Measurements from ENCODE around the gene INPP5A.

Gene INPP5A

DNA sequence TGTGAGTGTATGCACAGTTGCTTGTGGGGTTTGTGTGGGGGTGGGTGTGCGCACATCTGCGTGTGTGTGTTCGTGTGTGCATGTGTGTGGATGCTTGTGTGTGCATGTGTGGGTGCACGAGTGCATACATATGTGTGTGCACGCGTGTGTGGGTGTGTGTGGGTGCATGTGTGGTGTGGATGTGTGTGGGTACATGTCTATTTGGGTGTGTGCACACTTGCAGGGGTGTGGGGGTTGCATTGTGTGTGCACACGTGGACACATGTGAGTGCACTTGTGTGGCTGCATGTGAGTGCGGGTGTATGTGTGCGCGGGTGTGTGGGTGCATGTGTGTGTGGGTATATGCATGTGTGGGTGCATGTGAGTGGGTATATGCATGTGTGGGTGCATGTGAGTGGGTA, 174.7 kb downstream of the INPP5A start:
- DNase-seq, result no peak

DNA sequence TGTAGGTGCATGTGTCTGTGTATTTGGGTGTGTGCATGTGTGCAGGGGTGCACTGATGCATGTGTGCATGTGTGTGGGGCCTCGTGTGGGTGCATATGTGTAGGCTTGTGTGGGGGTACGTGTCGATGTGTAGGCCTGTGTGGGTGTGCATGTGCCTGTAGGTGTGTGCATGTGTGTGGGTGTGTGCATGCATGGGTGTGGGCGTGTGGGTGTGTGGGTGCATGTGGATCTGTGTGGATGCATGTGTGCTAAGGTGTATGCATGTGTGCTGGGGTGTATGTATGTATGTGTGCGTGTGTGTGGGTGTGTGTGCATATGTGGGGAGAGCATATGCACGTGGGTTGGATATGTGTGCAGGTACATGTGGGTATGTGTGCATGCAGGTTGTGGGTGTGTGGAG, 175.2 kb downstream of the INPP5A start:
- no peak for DNase-seq

DNA sequence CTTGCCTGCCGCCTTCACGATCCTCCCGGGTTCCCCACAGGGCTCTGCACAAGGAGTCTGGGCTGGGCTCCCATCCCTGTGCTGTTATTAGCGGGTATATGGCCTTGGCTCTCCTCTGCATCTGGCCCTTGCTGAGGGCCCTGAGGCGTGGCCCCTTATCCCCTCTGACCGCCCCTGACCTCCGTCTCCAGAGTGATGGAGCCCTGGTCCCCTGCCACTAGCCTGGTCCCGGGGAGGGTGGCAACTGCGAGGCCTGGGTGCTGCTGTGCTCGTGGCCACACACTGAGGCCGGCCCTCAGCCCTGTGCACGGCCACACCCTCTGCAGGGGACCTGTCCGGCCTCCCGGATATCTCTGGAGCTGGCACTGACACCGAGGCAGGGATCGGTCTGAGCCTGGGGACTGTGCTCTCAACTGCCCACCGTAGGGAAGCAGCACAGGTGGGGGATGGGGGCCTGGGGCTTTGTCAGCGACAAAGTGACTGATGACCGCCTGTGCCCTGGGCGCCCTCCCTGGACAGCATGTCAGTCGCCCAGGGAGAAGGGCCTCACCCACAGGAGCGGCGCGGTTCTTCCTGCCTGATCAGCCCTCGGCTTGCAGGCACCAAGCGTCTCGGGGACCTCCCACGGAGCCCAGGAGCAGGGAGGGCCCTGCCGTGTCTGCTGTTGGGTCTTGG, 176.0 kb downstream of the INPP5A start:
- DNase-seq, result no peak

DNA sequence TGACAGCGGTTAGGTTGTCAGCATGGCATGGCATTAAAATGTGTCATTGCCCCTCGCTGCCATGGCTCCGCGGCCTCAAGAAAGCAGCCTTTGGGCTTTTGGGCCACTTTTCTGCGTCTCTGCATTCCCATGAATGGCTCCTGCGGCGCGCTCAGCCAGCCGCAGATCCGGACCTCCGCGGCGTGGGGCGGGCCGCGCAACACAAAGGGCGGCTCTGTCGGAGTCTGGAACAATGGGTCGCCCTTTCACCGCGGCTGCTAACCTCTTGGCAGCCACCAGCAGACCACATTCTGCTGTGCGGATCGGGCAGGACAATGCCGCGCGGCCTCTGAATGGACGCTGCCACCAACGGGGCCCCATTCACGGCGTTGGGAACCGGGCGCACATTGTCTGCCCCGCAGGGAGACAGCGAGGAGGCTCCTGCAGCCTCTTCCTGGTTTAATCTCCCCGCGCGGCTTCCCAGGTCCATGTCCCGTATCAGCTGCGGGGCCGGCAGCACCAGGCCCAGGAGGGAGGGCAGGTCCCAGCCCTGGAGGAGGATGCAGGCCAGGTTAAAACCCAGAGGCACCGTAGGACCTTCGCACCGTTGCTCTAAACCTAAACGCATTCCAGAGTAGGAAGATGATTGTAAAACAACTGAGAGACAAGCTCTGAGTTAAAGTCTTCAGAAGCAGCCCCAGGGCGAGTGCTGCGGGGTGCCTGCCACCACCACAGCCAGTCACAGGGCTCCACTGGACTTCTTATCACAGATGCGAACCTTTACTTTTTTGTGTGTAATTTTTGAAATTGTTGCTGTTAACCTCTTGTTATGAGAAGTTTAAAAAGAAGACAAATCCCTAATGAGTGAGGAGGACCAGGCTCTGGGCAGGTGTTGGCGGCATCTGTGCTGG, 176.8 kb downstream of the INPP5A start:
- no peak for DNase-seq

DNA sequence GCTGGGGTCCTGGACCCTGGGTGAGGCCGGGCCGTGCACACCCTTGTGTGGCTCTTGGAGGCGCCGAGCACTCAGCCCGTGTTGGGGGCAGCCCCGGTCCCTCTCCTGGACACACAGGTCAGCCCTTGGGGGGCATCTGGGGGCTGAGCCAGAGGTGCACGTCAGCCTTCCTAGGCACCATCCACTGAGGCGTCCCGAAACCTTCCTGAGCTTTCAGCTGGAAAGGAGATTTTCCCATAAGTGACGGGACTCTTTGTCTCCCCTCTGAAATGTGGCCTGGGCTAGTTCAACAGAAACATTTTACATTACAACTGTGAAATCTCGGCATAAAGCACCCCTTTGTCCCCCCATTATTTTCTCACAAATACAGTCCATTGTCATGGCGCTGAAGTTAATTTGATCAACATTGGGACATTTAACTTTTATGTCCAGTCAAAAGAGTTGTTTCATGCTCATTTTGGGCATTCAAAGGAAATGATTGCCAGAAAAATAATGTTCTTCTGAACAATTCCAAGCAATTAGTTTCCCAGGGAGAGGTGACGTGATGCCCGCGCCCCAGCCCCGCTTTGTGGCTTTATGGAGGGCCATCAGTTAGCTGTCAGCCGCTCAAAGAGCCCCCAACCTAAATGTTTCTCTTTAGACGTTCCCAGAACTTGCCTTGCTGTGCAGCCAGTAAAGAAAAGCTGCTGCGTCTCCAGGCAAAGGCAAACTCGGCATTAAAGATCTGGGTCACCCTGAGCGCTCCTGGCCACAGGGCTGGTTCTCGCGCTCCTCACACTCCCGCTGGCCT, 177.6 kb downstream of the INPP5A start:
- DNase-seq, result no peak

DNA sequence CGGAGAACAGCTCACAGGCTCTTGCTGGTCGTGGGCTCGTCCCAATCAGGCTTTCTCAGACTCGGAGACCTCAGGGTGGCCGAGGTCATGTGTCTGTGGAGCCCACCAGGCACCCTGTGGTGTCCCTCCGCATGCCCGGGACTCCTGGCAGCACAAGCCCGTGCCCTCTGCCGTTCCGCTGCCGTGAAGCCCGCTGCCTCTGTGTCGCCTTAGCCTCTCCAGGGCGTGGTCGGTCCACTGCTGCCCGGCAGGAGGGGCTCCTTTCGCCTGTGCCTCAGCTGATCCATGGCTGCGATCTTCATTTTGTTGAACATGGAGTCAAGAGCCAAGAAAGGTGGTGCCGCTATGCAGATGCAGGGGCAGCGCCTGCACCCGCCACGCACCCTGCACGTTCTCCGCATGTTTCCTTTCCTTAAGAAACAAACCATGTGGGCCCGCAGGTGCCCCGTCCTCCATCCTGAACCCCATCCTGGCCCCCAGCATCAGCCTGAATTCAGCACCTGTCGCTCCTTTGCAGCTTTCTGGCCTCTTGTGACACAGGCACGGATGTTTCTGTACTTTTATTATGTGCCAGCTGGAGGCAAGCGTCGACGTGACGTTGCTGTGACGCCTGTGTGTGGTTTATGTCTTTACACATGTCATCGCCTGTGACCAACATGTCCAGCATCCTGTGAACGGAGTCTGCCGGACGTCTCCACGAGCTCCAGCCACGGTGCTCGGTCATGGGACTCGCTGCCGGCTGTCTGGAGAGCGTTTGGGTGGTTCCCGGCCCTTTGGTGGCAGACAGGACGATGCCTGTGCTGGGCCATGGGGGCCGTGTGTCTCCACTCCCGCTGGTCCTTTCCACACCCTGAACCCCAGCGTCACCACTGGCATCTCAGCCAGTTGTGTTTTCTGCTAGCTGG, 178.4 kb downstream of the INPP5A start:
- DNase-seq, result no peak

DNA sequence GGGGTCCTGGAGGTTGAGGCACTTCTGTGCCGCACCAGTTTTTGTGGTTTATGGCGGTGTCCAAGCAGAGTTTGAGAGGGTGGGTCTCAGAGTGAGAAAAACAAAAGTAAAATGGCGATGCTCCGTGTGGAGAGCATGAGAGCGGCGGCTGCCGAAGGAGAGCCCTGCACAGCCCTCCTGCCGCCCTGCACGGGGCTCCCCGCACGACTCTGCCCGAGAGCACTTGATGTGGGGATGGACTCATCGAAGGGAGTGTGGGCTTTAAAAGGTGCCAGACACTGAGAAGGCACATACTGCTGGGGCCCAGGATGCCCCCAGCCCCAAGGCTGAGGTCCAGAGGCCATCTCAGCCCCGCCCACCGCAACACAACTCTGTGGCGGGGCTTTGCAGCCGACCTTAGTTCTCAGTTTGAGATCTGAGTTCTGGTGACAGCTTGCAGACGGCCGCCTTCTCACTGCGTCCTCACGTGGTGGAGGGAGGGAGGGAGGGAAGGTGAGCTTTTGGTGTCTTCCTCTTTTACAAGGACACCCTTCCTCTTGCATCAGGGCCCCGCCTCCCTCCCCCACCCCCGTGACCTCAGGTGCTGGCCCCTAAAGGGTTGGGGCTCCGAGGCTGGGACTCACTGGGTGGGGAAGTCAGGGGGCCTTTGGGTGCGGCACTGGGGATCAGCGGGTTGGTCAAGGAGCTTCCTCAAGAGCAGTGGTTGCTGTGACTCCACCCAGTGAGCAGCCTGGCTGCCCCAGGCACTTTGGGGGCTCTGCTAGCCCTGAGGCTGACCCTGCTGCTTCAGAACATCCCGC, 179.3 kb downstream of the INPP5A start:
- DNase-seq, result no peak

DNA sequence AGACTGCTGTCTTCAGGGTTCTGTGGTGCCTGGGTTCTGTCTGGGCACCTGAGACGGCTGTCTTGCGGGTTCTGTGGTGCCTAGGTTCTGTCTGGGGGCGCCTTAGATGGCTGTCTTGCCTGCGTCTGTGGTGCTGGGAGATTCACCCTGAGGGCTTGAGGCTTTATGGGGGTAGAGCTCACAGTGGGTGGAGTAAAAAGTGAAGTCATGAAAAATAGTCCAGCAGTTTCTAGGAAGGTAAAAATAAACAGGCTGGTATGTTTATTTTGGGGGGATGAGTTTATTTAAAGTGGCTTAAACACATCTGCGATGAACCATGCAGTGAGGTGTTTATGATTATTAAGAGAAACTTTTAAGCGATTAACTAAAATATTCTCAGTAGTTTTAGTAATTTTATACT, 184.1 kb downstream of the INPP5A start:
- no peak for DNase-seq

DNA sequence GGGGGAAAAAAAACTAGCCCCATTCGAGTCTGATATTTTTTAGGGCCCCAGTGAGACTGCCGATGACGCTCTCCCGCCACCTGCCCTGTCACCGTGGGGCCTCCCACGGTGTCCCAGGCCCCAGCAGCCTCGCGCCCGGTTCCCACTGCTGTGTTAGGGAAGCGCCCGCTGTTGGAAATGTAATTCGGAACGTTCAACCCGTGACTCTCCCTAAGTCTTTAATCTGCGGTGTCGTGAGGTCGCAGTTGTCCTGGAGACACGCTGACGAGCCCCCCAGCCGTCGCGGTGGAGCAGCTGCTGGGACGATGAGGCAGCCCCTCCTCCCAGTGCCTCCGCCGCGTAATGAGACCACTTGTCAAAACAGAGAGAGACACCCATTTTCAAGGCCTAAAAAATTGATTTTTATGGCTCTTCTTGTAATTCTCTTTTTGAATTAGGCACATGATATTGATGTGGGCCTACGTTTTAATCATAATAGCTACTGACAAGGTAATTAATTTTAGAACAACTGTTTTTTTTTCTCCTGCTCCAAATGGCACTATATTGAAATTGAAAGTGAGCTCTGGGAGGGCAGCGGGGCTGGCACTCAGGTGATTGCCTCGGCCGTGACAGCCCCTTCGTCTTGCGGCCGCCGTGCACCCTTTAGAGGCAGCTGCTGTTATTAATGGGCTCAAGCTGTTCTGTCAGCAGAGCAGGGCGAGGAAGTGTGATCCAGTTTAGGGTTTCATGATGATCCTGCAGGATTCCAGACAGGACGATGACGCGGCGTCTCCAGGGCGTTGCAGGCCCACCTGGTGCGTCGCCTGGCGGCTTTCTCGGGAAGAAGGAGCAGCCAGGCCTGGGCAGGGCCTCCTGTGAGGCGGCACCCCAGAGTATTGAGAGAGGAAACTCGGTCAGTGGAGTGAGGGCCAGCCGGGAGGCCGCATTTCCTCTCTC, 185.1 kb downstream of the INPP5A start:
- no peak for DNase-seq

DNA sequence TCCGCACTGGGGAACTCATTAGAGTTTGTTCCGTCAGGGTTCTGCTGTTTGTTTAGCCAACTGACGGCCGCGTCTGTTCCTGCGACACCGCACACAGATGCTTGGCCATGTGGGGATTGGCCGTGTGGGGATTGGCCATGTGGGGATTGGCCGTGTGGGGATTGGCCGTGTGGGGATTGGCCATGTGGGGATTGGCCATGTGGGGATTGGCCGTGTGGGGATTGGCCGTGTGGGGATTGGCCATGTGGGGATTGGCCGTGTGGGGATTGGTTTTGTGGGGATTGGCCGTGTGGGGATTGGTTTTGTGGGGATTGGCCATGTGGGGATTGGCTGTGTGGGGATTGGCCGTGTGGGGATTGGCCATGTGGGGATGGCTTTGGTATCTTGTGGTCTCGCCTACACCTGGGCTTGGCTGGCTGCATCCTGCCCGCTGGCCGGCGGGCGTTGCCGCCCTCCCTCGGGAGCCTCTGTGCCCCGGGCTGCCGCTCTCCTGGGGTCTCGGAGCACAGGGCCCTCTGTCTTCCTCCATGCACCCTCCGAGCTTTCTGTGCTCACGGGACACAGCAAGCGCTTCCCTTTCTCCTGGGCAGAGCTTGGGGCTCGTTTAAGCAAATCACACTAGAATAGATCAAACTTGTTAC, 185.9 kb downstream of the INPP5A start:
- no peak for DNase-seq

DNA sequence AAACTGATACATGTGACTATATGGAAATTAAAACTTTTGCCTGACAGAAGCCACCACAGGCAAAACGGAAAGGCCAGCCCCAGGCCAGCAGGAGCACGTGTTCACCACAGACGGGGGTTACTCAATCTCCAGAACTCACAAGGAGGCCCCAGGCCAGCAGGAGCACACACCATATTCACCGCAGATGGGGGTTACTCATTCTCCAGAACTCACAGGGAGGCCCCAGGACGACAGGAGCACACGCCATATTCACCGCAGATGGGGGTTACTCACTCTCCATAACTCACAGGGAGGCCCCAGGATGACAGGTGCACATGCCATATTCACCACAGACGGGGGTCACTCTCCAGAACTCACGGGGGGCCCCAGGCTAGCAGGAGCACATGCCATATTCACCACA, 186.9 kb downstream of the INPP5A start:
- no peak for DNase-seq

DNA sequence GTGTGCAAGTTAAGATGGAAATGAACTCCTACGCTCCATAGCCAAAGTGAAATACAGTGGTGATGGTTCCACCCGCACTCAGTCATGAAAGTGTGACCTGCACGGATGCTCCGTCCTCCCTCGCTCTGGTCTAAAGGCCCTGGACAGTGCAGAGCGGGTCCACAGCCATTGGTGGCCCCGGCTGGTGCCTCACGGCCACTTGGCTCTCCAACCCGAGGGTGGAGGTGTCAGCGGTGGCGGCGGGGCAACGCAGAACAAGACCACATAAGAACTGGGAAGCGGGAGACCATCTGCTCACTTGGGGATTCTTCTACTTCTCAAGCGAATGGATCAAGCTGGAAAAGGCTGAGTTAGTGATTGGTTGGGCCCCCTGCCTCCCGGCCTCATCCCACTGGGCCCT, 187.6 kb downstream of the INPP5A start:
- no peak for DNase-seq

DNA sequence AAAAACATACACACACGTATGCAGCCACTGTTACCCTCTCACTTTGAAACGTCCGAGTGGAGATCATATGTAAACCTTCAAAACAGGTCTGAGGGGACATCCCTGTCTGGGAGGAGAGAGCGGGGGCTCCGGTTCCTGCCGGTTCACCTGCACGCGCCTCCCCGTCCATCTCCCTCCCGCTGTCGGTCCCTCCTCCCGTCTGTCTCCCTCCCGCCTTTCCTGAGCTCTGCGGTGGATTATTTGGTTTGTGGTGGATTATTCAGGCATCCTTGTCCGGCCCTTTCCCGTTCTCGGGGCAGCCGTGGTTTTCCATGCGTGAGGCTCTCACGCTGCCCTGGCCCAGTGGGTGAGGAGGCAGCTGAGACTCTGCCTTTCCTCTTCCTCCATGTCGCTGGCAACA, 188.6 kb downstream of the INPP5A start:
- DNase-seq, result no peak

DNA sequence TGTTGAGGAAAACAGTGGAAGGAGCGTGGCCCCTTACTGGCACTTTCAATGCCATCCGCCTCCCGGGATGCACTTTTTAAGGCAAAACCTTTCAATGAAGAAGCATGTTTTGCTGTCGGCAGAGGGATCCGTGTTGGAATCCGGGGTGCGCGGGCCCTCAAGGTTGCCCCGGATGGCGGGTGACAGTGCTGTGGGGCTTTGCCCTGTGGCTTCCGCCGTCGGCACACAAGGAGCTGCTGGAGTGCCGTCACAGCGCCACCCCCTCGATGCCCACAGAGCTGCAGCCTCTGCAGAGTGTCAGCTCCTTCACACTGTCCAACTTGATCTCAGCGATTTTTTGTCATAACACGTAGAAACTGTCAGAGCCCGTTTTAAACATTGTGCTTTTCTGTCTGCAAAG, 189.4 kb downstream of the INPP5A start:
- DNase-seq, result no peak

DNA sequence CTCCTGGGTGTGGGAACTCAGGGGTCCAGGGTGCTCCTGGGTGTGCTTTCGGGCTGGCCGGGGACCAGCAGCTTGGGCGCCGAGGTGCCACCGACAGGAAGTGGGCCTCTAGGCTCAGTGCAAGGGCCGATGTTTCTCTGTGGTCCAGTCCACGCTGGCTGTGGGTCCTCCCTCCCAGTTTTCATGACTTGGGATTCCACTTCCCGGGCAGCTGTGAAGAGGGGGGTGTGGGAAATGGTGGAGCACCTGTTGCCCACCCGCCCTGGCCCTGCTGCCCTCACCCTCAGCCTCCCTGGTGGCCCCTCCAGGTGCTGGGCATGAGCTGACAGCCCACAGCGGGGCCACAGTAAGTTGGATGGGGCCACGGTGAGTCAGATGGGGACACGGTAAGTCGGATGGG, 189.8 kb downstream of the INPP5A start:
- DNase-seq, result no peak

DNA sequence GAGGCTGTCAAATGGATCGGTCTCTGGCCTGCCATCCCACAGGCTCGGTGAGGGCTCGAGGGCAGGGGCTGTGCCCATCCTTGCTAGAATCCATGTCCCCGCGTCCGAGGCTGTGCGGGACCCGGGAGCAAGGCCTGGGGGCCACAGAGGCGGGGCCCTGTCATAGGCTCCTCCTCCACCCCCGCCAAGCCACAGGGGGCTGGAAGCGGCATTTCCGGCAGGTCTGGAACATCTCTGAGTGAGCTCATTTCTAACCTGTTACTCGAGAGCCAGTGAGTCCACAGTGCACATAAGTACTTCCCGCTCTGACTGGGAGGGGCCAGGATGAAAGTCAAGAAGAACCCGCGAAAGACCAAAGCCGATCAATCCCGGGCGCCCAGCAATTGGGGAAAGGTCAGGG, 190.7 kb downstream of the INPP5A start:
- no peak for DNase-seq

DNA sequence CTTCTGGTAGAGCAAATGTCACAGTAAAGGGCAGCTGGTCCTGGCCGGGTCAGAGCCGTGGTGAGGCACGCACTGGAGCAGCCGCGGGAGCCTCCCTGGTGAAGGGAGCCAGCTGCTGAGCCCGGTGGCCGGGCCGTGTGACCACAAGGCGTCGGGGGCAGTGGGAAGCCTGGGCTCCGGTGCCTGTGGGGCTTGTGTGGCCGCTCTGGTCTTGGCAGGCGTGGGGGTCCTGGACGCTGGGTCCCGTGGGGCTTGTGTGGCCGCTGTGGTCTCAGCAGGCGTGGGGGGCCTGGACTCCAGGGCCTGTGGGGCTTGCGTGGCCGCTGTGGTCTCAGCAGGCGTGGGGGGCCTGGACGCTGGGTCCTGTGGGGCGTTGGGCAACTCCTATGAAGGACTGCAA, 191.2 kb downstream of the INPP5A start:
- DNase-seq, result no peak

DNA sequence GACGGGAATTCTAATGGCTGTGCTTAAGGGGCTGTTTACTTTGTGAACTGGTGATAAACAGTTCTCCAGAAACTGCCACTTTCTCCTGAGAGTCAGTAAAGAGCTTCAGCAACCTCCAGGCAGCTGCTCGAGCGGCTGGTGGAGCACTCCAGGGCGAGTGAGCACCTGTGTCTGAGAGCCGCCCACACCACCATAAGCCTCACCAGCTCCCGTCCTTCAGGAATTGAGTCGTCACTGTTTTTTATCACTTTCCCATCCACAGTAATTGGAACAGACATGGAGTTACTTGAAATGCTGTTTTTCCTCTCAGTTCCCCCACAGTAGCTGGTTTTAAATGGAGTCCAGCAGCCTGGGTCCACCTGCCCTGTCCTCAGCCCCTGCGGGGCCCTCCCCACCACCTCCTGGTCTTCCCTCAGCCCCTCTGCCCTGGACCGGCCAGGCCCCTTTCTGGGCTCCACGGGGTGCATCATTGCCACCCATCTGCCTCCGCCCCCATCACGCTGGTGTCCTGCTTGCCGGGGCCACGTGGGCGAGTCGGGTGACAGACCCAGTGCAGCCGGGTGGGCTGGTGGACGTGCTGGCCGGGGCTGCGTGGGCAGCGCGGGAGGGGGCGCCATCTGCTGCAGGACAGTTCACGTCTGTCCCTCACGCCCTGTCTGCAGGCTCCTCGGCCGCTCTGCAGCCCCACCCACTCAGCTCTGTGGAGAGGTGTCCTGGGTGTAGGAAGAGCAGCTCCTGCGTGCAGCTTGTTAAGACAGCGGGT, 192.4 kb downstream of the INPP5A start:
- no peak for DNase-seq

DNA sequence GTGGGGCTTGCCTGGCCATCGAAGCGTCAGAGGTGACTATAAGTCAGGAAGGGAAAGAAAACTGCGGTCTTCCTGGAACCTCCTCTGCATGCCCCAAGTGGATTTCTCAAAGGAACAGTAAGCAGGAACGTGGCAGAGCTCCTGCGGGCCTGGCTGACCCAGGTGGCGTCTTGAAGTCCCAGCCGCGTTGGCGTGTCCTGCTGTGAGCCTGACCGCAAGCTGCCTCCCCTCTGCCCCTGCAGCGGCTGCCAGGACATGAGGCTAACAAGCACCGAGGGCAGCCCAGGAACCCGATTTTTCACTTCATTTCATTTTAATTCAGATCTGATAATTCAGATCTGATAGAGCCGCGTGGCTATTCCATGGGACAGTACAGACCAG, 193.0 kb downstream of the INPP5A start:
- DNase-seq, result no peak

Measured in activated CD4-positive, alpha-beta T cell treated with anti-CD3 and anti-CD28 coated beads, Interleukin-2, amount 50 U/mL, for 16 hours (primary cell).